NCI-H526 treated with DMSO at 0.1 percent for 48 hours (cell line): ENCODE measurements around the gene ZBTB34.
"Not testable (repeated sequence)": the region's sequence is repeated elsewhere in the genome, so short reads cannot be mapped to it uniquely, and the experiment has no call there.

ENCODE experiments used
- DNase-seq: peaks from one replicate; lab custom pipeline; 2025; lab: John Stamatoyannopoulos, UW

ZBTB34 gene

DNA sequence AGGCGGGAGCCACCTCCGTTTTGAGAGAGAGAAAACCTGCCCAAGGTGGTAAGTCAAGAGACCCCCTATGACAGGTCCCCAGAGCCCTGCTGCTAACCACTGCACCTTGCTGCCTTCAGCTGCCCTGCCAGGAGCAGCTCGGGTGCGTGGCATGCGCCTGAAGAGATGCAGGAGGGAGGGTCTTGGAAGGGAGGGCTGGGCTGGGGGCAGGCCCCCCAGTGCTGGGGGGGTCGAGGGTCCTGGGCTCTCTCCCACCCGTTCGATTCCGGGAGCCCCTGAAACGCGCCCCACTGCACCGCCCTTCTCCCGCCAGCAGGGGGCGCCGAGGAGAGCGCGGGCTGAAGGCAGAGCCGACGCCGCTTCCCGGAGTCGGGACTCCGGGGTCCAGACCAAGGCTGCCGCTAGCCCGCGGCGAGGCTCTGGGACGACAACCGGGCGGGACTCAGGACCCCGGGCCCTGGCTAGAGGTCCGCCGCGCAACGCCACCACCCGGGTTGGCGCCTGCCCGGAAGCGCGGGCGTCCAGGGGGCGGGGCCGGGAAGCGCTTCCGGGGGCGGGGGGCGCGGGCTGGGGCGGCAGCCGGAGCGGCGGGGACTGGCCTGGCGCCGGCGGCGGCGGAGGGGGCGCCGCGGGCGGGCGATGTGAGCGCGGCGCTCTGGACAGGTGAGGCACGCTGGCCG lies at the start of gene ZBTB34:
Gene ZBTB34, plus strand, starts transcription at position 563 of the 680 bp plus-strand sequence. CDS start 18,761 bp downstream, outside the sequence.
- DNase-seq = no peak

DNA sequence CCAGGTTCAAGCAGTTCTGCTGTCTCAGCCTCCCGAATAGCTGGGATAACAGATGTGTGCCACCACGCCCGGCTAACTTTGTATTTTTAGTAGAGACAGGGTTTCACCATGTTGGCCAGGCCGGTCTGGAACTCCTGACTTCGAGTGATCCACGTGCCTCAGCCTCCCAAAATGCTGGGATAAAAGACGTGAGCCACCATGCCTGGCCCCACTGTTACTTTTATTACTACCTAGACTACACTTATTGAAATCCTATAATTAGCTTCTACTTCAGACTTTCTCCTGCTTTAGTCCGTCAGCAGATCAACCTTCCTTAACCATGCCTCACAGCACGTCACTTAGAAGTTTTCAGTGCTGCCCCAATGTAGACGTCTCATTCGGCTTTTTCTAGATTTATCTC lies 47.4 kb upstream of the ZBTB34 start:
- DNase-seq = no peak

GRCh38 chr9:126814091-126814490 lies 46.3 kb upstream of the ZBTB34 start:
- DNase-seq = no peak

GRCh38 chr9:126817615-126818014 lies 42.8 kb upstream of the ZBTB34 start:
- not testable (repeated sequence) for DNase-seq

DNA sequence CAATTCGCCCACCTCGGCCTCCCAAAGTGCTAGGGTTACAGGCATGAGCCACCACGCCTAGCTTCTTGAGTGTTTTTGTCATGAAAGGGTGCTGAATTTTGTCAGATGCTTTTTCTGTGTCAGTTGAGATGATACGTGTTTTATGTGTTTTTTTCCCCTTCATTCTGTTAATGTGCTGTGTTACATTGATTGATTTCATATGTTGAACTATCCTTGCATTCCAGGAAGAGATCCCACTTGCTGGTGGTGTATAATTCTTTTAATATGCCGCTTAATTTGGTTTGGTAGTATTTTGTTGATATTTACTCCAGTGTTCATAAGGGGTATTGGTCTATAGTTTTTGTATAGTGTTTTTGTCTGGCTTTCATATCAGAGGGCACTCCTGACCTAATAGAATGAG lies 42.0 kb upstream of the ZBTB34 start:
- no peak for DNase-seq

DNA sequence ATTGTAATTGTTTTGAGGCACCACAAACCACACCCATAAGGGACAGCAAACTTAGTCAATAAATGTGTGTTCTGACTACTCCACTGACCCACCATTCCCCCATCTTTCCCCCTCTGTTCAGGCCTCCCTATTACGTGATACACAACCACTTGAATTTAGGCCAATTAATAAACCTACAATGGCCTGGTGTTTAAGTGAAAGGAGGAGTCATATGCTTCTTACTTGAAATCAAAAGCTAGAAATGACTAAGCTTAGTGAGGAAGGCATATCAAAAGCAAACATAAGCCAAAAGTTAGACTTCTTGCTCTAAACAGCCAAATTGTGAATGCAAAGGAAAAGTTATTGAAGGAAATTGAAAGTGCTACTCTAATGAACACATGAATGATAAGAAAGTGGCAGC lies 41.0 kb upstream of the ZBTB34 start:
- no peak for DNase-seq

GRCh38 chr9:126822278-126822677 lies 38.2 kb upstream of the ZBTB34 start:
- no peak for DNase-seq

DNA sequence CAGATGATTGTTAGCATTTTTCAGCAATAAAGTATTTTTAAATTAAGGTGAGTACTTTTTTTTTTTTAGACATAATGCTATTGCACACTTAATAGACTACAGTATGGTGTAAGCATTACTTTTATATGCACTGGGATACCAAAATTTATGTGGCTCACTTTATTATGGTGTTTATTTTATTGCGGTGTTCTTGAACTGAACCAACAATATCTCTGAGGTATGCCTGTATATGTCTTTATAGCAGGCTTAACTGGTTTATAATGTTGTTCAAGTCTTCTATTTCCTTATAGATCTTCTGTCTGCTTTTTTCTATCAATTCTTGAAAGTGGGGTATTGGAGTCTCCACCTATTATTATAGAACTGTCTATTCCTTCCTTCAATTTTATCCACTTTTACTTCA lies 37.6 kb upstream of the ZBTB34 start:
- no peak for DNase-seq

DNA sequence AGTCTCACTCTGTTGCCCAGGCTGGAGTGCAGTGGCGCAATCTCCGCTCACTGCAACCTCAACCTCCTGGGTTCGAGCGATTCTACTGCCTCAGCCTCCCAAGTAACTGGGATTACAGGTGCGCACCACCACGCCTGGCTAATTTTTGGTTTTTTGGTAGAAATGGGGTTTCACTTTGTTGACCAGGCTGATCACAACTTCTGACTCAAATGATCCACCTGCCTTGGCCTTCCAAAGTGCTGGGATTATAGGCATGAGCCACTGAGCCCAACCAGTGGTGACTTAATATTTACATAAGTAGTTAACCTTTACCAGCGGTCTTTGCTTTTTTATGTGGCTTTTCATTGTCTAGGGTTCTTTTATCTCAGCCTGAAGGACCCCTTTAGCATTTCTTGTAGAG lies 36.4 kb upstream of the ZBTB34 start:
- not testable (repeated sequence) for DNase-seq

DNA sequence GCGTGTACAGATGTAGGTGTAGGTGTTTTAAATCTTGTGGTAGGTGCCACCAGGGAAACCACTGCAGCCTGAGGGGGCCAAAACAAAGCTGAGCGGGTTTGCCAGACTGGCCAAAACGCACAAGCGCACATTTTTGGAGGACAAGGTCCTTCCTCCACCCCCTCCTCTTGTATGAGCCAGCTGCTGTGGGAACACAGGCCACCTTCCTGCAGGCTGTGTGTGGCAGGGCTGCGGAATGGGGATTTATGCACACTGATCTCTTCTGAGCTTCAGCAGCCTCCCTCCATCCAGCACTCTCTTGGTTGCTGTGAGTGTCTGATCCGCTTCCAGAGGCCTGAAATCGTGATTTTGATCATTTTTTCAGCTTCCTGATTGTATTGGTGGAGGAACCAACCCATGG lies 33.2 kb upstream of the ZBTB34 start:
- DNase-seq = no peak

DNA sequence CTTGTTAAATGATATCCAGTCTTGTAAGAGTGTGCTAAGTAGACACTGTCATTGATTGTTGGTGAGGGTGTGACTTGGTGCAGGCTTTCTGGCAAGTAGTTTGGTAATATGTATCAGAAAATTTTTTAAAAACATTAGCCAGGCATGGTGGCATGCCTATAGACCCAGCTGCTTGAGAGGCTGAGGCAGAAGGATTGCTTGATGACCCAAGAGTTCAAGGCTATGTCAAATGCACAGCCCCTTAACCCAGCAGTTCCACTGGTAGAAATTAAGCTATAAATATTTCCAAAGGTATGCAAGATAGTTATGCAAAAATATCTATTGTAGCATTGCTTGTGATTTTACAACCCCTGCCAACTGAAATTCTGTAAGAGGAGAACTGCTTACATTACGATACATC lies 31.4 kb upstream of the ZBTB34 start:
- peak; percentile 1 for DNase-seq

DNA sequence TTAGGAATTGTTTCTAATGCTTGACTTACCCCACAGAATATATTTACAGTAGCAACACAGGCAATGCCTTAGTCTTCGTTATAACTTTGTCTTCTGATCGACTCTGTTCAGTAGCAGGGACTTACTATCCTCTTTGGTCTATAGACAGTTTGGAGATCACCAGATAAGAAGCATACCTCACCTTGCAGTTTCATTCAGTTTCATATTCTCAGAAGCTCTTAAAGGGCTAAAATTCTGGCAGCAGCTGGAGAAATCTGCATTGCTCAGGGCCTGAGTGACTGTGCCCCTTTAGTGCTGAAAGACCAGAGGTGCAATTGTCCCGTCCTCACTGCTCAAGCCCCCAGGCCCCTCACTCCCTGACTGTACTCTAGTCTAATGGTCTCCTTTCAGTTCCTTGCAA lies 29.6 kb upstream of the ZBTB34 start:
- no peak for DNase-seq

- DNase-seq = no peak
These were observed 28.0 kb upstream of the ZBTB34 start for GRCh38 chr9:126832440-126832839.

- DNase-seq = no peak
These were observed 27.4 kb upstream of the ZBTB34 start for GRCh38 chr9:126833020-126833419.

- DNase-seq = peak; percentile 40
These were observed 26.6 kb upstream of the ZBTB34 start for GRCh38 chr9:126833710-126834345.

GRCh38 chr9:126834672-126835071 lies 25.8 kb upstream of the ZBTB34 start:
- DNase-seq = no peak

DNA sequence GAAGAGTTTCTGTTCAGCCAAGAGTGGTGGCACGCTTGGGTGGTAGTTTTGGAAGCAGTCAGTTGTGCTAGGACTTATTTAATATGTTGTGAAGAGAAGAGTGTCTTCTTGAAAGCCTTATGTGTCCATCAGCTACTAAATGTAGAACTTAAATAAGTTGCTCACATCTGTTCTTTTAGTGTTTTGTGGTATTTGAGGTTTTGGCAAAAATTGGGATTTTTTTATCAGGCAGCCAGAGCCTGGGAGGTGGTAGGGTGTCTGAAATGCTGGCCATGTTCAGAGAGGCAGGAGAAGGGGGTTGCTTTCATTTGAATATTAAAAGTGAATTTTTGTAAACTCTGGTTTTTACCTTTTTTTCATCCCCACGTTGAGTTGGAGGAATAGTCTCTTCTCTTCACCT lies 24.2 kb upstream of the ZBTB34 start:
- DNase-seq = no peak

DNA sequence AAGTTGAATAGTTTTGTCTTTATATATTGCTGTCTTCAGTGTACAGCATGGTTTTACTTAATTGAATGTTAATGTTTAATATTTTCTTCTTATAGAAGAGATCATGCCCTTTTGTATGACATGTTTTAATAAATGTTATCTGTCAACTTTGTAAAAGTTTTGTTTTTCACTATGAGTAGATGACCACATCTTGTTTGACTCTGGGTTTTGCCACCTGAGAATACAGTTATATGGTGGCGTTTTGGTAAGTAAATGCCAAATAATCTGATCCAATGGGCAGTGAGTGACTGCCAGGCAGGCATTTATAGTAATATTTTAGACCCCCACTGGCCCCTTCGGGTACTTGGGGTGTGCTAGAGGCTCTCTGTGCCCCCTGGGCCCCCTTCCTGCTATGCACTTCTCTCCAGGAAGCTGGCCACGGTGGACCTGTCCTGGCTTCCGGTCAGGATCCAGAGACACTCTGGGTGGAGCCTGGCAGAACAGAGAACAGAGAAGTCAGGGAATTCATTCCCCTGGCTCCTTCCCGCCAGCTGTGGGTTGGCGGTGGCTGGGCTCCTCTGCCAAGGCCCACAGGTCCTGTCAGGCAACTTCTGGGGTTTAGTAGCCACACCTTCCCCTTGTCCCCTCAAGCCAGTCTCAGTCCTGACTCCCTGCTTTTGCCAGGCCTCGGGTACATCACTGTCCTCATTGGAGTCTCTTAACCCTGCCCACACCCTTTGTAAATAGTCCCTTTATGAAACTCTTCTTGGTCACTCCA lies 22.2 kb upstream of the ZBTB34 start:
- no peak for DNase-seq

- no peak for DNase-seq
These were observed 21.5 kb upstream of the ZBTB34 start for GRCh38 chr9:126838895-126839294.

- DNase-seq = no peak
These were observed 21.1 kb upstream of the ZBTB34 start for GRCh38 chr9:126839301-126839700.

DNA sequence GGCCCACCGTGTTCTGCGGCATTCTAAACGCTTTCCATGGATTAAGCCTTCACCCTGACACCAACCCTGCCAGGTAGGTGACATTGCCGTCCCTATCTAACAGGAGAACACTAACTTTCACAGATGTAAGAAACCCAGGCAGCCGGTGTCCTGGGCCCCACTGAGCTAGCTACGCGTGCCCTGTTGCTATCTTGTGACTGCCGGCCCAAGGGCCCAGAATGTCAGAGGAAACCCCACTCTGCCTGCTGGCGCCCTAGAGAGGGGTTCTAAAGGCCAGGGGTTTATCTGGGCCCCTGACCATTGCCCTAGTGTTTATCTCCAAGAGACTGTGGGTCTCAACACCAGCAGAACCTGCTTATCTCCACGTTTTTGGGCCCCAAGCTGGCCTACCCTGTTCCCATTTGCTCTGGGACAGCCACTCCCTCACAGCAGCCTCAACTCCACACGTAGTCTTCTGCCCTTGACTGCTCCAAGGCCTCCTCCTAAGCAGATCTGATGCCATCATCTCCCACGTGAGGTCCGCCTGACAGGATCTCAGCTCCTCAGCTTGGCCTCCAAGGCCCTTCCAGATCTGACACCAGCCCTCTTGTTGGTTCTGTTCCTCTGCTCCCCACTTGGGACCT lies 18.1 kb upstream of the ZBTB34 start:
- DNase-seq = no peak

DNA sequence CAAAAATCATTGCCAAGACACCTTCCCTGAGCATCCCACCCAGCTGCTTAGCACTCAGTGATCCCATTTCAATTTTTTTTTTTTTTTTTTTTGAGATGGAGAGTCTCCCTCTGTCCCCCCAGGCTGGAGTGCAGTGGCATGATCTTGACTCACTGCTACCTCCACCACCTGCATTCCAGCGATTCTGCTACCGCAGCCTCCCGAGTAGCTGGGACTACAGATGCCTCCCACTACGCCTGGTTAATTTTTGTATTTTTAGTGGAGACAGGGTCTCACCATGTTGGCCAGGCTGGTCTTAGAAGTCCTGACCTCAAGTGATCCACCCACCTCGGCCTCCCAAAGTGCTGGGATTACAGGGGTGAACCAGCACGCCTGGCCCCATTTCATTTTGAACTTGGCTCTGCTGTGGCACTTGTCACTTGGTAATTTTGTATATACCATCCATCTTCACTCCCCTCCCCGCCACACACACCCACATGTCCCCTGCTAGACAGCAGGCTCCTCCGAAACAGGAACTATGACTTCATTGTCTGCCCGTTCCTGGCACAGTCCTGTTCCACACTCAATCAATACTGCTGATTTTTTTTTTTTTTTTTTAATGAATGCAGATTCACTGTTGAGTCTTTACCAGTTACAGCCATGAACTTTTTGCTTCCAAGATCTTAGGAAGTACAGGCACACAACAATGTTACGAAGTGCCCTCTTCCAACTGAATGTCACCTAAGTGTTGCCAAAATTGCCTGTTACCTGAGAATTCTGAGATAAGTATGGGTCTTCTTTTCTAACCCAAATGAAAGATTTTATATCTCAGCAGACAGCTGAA lies 17.3 kb upstream of the ZBTB34 start:
- DNase-seq = no peak
